Mucosa of descending colon (tissue), 3 donors: Measurements from ENCODE around the gene PMPCA. TPM values are rescaled to one million over a fixed set of nuclear protein-coding genes. Genes with fewer than 3 reads are reported as not detected.
A peak's percentile ranks its signal among the peaks of the same experiment; 100 is the strongest.

Source experiments
- ATAC-seq: fragments of 200-7000 bp; cut with Tn5 transposase; one replicate; pipeline ENCODE4 v1.9.1; 2020; ENCODE audit warnings: mild to moderate bottlenecking, moderate library complexity
- DNase-seq, 3 donors: peaks; one replicate each; pipeline ENCODE4 v3.0.0-alpha.2; 2020
- H3K36me3 ChIP-seq: fragments of 200-600 bp; one replicate; pipeline ENCODE4 v1.8.0; 2021; ENCODE audit warnings: low read depth, mild to moderate bottlenecking
- H3K4me1 ChIP-seq: fragments of 200-600 bp; one replicate; pipeline ENCODE4 v1.8.0; 2021; ENCODE audit warnings: low read depth, mild to moderate bottlenecking
- H3K4me3 ChIP-seq: fragments of 200-600 bp; one replicate; pipeline ENCODE4 v1.8.0; 2021; ENCODE audit warnings: mild to moderate bottlenecking
- H3K9me3 ChIP-seq: fragments of 200-600 bp; one replicate; pipeline ENCODE4 v1.8.0; 2021; ENCODE audit warnings: mild to moderate bottlenecking
- intact Hi-C, 2 donors: fragments of 100-400 bp; cut with DNase I in 1 of 2; cut with micrococcal nuclease in 1 of 2; formaldehyde crosslinking; loops; one replicate each; pipeline versions ENCODE4 v1.11.0 to v1.11.1; 2022; cut with DNase I, micrococcal nuclease
- total RNA-seq, 3 donors: library from RNA; stranded (reverse); fragmentation: NEBNext Ultra II Directional in 2 of 3; extraction: Animal tissue kit (Norgen Biotek cat#: 25700) in 2 of 3; gene quantifications; one replicate each; pipeline versions ENCODE4 v1.2.1 to v1.2.4, GENCODE V29; 2021 to 2023
- TF ChIP-seq, protein P1 (sequence below): fragments of 200-600 bp; IDR thresholded peaks from one replicate; pipeline ENCODE4 v1.8.0; 2022; ENCODE audit warnings: antibody characterized with exemption, mild to moderate bottlenecking
- donor health status: DM: no; HTN: no; CAD: no; lungs with moderate emphysema.
- donor health status: DM: no; HTN: no; CAD: no.
- donor health status: DM: no; HTN: yes; CAD: no.

PMPCA gene
- total RNA-seq, 3 donors from 2014 or later: 42.1 to 50.7 (median 45.1) TPM

GRCh38 chr9:136397643-136398042, 12.8 kb upstream of the PMPCA start:
- H3K36me3 ChIP-seq: no peaks in the 10 kb centered on the region
- DNase-seq (no peak), ATAC-seq (no peak)
- peaks cover 20% of the 10 kb centered on the region for H3K4me1 ChIP-seq
- TF ChIP-seq, protein P1, sequence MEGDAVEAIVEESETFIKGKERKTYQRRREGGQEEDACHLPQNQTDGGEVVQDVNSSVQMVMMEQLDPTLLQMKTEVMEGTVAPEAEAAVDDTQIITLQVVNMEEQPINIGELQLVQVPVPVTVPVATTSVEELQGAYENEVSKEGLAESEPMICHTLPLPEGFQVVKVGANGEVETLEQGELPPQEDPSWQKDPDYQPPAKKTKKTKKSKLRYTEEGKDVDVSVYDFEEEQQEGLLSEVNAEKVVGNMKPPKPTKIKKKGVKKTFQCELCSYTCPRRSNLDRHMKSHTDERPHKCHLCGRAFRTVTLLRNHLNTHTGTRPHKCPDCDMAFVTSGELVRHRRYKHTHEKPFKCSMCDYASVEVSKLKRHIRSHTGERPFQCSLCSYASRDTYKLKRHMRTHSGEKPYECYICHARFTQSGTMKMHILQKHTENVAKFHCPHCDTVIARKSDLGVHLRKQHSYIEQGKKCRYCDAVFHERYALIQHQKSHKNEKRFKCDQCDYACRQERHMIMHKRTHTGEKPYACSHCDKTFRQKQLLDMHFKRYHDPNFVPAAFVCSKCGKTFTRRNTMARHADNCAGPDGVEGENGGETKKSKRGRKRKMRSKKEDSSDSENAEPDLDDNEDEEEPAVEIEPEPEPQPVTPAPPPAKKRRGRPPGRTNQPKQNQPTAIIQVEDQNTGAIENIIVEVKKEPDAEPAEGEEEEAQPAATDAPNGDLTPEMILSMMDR: no peak
- intact Hi-C loops: no loop called here
- H3K9me3 ChIP-seq: no peaks in the 10 kb centered on the region
- H3K4me3 ChIP-seq: no peak overlapping the region

- no peak for ATAC-seq
- TF ChIP-seq, protein P1: no peak
- Histone ChIP-seq H3K4me1 (peaks cover 20% of the 10 kb centered on the region), H3K36me3 (no peaks in the 10 kb centered on the region), H3K4me3 (no peak overlapping the region), H3K9me3 (no peaks in the 10 kb centered on the region)
- intact Hi-C loops: no loop called here
- DNase-seq: no peak
These were observed 12.2 kb upstream of the PMPCA start for GRCh38 chr9:136398286-136398685.

DNA sequence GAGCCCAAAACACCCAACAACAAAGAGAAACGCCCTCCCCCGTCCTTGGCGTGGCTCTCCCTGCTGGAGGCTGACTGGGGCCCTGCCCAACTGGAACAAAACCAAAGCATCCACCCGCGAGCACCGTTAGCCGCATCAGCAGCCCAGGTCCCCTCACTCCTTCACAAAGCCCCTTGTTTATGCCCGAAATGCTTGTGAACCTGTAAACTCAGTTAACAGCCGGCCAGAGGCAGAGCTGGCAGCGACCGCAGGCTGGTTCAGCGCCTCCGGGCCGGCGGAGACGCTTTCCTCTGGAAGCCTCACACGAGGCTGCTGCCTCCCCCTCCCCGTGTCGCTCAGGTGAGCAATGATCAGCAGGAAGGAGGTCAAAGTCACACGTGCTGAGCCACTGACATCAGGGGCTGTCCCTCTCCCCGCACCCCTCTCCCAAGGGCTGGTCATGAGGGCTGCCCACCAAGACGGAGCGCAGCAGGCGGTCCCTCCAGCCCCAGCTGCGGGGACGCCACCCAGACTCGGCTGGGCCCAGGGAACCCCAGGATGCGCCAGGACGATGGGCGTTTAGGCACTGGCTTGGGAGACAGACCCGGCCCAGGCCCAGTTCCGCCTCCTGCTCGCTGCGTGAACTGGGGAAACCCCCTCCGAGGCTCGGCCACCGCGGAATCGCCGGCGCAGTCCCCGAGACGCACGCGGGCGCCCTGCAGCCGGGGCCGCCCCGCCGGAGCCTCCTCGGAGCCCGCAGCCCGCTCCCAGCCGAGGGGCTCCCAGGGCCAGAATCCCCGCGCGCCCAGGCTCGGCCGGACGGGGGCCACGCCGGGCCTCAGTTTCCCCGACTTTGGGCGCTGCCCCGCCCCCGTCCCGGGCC, 11.1 kb upstream of the PMPCA start:
- ATAC-seq (peak; percentile 26), DNase-seq (peak in 2 of 3 donors; percentile 14 to 52)

GRCh38 chr9:136400038-136400834, 10.2 kb upstream of the PMPCA start, which contains the start of gene SNAPC4:
SNAPC4 (minus strand) TSS chr9:136400170; CDS start chr9:136398428, 1,742 bp downstream.
- Histone ChIP-seq H3K4me3 (peak within 1 kb of the TSS; percentile 81), H3K9me3 (no peaks in the 10 kb centered on the region), H3K4me1 (peaks cover 26% of the 10 kb centered on the region), H3K36me3 (no peaks in the 10 kb centered on the region)
- ATAC-seq: peak; percentile 94
- intact Hi-C loops: no loop called here
- TF ChIP-seq, protein P1: peak; percentile 99
- peak; percentile 87 to 93 (median 92) for DNase-seq

More for the DNA sequence above, 11.1 kb upstream of the PMPCA start:
- intact Hi-C loops: no loop called here
- Histone ChIP-seq H3K4me3 (peak overlapping the region; percentile 81), H3K36me3 (no peaks in the 10 kb centered on the region), H3K9me3 (no peaks in the 10 kb centered on the region), H3K4me1 (peaks cover 26% of the 10 kb centered on the region)
- TF ChIP-seq, protein P1: no peak

- no peak for DNase-seq
- no peaks in the 10 kb centered on the region for H3K9me3 ChIP-seq
- H3K4me3 ChIP-seq: no peak overlapping the region
- no peaks in the 10 kb centered on the region for H3K36me3 ChIP-seq
- H3K4me1 ChIP-seq: peaks cover 22% of the 10 kb centered on the region
- intact Hi-C loops: no loop called here
- no peak for ATAC-seq
- TF ChIP-seq, protein P1: no peak
These were observed 9.1 kb upstream of the PMPCA start for GRCh38 chr9:136401173-136401922.
